Inferior parietal cortex (tissue), 1 donor: ENCODE measurements around the gene MGME1.
A peak's percentile ranks its signal among the peaks of the same experiment; 100 is the strongest.
"Not testable (repeated sequence)": the region's sequence is repeated elsewhere in the genome, so short reads cannot be mapped to it uniquely, and the experiment has no call there.

Experiments
- DNase-seq: peaks from one replicate; pipeline ENCODE4 v3.0.0-alpha.2; 2016; ENCODE audit errors: extremely low spot score

Gene MGME1

DNA sequence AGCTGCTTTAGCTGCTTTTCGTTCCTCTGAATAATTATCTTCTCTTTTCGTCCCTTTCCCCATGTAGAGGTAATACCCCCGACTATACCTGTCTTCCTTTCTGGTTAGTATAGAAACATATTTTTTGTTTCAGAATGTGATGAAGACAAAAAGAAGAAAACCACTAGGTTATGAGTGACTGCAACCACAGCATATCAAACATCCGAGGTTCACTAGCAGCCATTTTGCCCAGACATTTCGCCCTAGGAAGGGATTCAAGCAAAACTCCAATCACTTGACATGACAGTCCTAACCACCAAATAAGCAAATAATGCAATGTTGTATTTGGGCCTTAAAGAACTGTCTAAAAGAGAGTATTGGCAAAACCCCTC, 9.6 kb upstream of the MGME1 start:
- no peak for DNase-seq

DNA sequence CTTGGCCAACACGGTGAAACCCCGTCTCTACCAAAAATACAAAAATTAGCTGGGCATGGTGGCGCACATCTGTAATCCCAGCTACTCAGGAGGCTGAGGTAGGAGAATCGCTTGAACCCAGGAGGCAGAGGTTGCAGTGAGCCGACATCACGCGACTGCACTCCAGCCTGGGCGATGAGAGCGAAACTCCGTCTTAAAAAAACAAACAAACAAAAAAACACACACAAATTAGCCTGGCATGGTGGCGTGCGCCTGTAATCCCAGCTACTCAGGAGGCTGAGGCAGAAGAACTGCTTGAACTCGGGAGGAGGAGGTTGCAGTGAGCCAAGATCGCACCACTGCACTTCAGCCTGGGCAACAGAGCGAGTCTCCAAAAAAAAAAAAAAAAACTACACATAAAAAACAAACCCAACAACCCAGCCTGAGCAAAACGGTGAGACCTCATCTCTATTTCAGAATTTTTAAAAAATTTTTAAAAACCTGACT, 8.4 kb upstream of the MGME1 start:
- not testable (repeated sequence) for DNase-seq

DNA sequence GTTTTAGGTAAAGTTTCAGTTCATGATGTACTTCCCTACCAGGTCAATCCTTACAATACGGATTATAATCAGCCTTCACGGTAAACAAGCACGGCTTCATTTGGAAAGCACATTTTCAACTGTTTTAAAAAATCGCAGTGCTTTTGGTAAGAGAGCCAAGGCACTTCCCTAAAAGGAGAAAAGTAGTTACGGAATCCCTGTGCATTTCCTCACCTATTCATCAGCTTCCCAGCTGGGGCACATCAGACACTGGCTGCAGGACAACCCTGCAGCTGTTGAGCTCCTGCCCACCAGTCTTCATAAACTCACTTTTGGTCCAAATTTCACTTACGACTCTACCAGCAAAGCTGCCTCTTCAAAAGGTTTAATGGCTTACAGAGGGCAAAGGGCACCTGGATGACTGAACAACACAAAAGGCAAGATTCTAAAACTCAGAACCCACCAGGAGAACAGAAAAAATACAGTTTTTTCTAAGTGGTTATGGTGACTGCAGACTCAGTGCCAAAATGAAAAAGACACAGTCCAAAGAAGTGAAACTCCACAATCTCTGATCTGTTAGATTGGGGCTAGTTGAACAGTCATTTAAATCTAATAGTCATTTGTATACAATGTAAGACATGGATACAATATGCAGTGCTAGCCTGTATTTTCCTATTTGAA, 7.8 kb upstream of the MGME1 start:
- DNase-seq = no peak

DNA sequence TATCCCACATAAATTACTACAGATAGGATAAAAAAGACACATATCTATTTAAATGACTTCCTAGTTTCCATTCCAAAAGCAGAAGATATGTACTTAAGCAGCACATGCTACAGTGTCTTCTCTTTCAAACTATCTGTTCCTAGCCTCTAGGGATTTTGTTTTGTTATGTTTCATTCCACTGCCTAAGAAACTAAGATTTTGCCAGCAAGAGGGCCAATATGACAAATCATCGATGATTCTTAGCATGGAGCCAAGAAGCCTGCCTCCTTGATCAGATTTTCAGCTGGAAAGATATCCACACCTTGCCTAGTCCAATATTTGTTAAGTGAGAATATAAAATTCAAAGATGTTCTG, 7.3 kb upstream of the MGME1 start:
- no peak for DNase-seq

DNA sequence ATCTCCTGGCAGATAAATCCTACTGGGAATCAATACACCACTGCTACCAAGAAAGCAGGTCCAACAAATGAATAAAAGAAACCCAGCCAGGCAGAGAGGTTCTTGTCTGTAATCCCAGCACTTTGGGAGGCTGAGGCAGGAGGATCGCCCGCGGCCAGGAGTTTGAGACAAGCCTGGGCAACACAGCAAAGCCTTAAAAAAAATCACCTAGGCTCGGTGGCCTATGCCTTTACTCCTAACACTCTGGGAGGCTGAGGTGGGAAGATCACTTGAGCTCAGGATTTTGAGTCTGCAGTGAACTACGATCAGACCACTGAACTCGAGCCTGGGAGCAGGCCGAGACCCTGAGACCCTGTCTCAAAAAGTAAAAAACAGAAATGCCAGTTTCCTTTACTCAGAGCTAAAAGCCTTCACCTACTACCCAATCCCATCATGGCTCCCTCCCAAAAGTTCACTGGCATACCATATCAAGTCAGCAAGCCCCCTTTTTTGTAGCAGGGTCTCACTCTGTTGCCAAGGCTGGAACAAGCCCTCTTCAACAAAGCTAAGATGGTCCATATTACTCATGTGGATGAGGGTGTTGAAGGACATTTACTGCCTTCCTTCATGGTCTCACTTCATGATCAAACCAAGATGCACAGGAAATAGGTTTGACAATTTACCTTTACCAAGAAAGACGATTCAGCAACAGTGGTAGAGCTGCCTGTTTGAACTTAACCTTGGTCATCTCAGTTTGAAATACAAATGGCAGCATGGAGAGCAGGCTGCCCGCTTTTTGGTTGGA, 5.5 kb upstream of the MGME1 start:
- no peak for DNase-seq

DNA sequence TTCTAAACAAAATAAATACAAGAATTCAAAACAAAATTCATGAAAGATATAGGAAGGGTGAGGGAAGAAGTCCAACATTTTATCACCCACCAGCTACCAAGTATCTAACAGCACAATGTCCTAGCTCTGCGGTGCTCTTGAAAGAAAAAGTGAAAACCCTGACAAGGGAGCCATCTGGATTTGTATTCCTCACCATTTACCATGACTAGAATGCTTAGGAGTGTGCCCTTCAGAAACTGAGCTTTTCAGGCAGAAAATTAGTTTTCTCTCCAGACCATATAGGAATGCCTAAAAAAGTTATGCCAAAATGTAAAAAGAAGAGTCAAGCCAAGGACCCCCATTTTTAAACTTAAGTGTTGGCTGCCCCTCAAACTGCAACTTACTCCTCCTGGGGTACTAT, 4.7 kb upstream of the MGME1 start:
- DNase-seq = no peak

DNA sequence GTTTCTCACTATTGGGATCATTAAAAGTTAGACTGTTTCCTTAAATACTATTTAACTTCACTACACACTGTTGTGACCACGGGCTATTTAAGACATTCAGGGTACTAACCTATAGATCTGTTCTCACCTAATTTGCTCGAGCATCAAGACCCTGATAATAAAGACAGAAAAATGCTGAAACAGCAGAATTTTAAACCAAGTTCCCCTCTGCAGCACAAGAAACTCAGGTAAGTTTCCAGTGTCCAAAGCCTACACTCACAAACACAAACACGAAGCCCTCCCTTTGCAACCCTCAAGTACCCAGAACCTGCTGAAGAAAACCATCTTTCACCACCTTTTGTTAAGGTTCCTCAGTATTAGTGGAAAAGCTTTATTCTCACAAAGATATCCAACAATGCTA, 4.2 kb upstream of the MGME1 start:
- DNase-seq = no peak

DNA sequence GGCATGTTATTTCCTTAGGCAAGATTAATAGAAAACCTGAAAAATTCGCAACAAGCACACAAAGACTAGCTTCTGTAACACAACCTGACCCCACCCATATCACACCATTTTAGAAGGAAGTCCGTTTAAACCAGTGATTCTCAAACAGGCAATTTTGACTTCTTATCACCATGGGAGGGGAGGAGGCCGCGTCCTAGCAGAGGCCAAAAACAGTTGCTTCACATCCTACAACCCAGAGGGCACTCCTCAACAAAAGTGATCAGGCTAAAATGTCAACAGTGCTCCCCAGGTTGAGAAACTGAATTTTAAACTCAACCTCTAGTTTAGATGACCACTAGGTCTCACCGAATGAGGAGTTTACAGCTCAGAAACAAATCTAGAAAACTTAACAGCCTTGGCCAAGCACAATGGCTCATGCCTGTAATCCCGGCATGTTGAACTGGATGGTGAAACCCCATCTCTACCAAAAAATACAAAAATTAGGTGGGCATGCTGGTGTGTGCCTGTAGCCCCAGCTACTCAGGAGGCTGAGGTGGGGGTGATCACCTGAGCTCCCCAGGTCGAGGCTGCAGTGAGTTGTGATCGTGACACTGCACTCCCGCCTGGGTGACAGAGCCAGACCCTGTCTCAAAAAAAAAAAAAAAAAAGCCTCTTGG, 3.6 kb upstream of the MGME1 start:
- no peak for DNase-seq

DNA sequence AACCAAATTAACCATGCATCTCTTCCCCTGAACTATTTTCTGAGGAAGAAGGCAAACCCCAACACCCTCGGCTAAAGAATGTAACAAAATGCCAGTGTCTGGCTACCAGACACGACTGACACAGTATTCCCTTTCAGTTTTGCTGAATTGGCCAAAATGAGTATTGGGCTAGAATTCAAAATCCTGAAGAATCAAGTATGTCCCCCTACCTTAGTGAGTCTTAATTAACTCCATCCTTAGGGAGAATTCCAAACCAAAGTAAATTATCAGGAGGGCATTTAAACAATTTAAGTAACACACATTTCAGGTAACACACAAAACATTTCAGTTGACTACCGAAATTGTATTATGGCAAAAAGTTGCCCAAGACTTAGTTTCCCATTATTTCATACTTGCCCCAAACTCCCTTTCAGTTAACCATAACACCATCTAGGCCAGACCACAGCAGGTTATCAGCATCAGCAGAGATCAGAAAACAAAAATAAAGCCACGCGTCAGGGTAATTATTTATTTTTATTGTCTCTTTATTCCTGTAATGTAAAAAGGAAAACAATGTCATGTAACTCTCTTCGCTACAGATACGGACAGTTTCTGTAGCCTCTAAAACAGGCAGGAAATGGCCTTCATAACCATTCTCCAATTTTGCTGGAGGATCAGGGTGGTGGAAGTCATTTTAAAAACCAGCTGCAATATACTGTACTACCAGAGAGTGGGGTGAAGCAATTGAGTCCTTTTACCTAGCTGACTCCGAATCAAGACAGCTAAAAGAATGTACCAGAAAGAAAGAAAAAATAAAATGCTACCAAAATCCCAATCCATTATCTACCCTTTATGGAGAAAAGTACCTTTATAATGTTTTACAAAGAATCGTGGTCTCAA, 2.1 kb upstream of the MGME1 start:
- no peak for DNase-seq

DNA sequence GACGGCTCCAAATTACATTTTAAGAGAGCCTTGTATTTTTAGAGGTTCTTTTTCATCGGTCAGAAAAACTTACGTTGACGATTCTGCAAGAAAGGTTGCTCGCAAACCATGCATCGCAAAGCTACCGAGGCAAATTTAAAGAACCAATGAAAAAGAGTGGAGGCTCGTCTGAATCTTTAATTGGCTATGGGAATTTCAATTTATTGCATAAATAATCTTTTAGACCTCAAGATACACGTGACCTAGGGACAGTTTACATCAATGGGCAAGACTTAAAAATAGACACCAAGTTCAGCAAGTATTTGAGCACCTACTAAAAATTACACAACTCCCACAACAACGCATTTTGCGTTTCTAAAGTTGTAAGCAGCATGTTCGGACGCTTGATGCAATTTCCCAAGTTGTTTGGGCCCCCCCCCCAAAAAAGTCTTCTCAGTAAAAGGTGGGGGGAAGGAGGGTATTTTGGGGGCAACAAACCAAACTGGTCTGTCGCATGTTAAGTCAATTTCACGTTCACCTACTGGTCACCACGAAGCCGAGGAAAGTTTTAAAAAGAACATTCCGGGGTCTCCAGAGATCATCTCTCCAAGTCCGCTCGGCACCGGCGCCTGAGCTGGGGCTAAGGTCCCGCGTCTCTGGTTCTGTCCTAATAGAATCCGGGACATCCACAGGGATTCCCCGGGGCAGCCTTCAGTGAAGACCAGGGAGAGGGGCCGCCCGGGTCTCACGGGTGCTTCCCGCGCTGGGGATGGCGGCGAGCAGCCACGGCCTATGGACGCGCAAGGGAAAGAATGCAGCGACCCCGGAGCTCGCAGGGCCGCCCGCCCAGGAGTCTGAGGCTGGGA, 1.1 kb upstream of the MGME1 start:
- no peak for DNase-seq

DNA sequence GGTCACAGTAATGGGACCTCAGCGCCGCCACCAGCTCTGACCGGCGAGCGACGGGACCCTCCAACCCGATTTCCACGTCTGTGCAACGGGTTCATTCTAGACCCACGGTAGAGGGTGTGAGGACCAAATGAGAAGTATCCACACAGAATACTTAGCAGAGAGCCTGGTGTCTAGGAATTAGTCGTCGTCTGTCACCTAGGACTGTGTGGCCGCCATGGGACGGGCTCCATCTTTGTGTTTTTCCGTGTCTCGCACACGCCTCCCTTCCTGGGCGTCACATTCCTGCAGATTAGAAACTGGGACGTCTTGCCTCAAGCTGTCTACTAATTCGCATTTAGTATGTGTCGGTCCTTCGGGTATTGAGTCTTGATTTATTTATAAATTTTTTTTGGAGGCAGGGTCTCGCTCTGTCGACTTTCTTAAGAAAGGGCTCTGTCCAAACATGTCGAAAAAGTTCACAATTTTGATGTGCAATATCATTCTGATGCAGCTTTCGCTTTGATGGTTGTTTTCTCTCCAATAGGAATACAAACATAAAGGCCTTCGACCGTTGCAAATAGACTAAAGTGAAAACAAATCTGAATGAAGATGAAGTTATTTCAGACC, 563 bp downstream of the MGME1 start:
- peak; percentile 66 for DNase-seq

DNA sequence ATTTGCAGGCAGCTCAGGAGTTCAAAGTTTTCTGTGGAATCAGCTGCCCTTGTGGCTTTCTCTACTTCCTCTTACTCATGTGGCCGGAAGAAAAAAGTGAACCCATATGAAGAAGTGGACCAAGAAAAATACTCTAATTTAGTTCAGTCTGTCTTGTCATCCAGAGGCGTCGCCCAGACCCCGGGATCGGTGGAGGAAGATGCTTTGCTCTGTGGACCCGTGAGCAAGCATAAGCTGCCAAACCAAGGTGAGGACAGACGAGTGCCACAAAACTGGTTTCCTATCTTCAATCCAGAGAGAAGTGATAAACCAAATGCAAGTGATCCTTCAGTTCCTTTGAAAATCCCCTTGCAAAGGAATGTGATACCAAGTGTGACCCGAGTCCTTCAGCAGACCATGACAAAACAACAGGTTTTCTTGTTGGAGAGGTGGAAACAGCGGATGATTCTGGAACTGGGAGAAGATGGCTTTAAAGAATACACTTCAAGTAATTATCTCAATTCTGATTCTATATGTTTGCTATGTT, 1.1 kb downstream of the MGME1 start:
- peak; percentile 36 for DNase-seq

DNA sequence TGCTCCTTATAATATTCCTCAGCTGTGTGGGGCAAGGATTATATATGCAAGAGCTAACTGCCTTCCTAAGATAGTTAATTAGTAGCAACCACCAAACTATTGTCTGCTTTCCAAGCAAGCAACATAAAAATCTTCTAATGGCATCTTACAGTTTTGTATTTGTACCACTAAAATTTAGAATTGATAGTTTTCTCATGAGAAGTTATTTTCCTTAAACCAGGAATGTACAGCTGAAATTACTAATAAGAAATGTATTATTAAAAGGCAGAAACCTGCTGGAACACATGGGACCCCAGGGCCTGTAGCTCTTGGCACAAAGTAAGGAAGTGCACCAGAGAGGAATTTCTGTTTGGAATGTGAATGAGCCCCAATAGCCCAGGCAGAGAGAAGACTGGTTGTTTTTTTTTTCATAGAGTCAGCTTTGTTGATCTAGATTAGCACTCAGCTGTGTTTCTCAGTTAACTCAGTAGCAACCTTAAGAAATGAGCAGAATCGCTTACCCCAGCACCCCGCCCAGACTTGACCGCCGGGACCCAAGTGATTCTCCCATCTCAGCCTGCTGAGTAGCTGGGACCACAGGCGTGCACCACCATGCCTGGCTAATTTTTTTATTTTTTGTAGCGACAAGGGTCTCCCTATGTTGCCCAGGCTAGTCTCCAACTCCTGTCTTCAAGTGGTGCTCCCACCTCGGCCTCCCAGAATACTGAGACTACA, 2.6 kb downstream of the MGME1 start:
- no peak for DNase-seq

DNA sequence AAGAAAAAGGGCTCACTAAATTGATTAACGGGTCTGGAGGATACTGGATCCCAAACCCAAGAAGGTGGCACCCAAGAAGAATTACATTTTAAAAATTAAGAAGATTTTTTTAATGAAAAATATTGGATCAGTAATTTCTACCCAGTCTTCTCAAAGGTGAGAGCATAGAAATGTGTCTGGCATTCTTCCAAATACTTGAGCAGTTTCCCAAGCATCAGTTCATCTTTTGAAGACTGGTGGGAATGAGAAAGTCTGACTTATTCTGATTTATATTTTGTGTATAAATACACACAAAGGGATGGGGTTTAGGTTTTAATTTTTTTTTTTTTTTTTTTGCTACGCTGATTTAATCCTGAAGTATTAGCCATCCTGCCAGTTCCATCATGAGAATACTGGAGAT, 3.3 kb downstream of the MGME1 start:
- no peak for DNase-seq

DNA sequence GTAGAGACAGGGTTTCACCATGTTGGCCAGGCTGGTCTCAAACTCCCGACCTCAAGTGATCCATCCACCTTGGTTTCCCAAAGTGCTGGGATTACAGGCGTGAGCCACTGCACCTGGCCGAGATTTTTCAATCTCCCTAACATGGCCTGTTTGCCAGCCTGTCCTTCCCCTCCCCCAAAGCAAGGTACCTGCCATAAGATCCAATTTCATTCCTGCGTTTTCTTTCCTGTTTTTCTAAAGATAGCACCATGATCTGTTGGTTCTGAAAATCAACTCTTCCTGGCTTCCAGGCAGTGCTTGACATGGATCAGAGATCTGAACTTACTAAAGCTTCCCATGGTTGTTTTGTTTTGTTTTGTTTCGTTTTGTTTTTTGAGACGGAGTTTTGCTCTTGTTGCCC, 7.5 kb downstream of the MGME1 start:
- DNase-seq = no peak

DNA sequence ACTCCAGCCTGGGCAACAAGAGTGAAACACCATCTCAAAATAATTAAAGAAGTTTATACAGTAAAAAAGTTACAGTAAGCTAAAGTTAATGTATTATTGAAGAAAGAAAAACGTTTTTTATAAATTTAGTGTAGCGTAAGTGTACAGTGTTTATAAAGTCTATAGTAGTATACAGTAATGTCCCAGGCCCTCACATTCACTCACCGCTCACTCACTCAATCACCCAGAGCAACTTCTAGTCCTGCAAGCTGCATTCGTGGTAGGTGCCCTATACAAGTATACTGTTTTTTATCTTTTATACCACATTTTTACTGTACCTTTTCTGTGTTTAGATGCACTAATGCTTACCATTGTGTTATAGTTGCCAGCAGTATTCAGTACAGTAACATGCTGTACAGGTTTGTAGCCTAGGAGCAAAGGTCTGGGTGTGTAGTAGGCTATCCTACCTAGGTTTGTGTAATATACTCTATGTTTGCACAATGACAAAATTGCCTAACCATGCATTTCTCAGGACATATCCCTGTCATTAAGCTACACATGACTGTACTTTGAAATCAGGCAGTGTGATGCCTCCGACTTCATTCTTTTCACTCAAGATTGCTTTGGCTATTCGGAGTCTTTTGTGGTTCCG, 16.7 kb downstream of the MGME1 start:
- DNase-seq = no peak

DNA sequence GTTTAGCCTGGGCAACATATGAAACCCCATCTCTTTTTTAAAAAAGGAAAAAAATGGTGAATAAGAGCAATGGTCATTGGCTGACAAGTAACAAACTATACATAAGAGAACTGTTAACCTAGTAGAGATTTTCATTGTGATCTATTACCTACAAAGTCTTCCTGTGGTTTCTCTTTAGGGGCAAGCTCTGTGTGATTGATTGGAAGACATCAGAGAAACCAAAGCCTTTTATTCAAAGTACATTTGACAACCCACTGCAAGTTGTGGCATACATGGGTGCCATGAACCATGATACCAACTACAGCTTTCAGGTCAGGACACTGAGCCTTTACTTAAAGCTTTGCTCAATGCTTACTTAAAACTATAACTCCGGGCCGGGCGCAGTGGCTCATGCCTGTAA, 19.2 kb downstream of the MGME1 start:
- DNase-seq = no peak

DNA sequence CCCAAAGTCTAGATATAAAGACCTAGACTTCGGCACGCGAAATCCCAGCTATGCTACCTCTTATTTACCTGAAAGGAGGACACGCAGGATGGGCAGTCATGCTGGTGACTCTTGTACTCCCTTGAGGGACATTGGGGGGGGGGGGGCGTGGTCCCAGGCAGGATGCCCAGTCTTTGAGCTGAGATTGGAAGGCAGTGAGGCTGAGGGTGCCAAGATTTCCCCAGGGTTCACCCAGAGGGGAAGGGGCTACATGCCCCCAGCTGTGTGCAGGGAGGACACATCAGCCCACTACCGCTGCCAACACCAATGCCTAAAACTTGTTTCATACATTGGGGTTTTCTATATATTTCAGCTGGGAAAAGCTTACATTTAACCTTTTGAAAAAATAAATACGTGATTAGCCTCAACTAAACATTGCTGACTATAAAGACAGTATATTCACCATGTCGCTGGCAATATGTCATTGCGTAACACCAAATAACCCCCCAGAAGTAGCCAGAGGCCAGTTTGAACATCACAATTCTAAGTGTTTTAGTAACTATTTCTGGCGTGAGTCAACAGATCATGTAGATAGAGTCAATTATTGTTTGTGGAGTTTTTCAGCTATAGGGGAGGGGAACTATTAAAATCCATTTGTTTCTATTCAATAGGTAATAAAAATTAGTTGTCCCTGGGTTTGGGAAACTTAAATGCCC, 21.6 kb downstream of the MGME1 start:
- DNase-seq = no peak

DNA sequence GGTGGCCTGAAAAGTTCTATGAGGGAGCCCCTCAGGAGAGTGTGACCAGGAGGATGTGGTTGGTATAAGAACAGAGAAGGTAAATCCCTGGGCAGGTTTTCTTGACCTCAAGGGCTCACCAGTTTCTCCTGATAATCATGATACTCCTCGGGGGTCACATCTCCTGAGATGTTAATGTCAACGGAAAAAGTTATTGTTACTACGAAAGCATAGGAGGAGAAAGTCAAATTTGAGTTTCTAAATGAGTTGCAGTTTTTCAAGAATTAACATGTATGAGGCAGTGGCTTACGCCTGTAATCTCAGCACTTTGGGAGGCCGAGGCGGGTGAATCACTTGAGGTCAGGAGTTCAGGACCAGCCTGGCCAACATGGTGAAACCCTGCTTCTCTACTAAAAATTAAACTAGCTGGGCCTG, 23.4 kb downstream of the MGME1 start:
- DNase-seq = no peak
